CD14-positive monocyte (primary cell): ENCODE results near the gene PIK3AP1. TPM values are rescaled to one million over a fixed set of nuclear protein-coding genes. Genes with fewer than 3 reads are reported as not detected.
A peak's percentile ranks its signal among the peaks of the same experiment; 100 is the strongest.

Experiments used
- DNase-seq, 3 donors: peaks; one replicate each; pipeline ENCODE4 v3.0.0-alpha.2; 2011 to 2022
- H2AFZ ChIP-seq: 2 replicates; pipeline ENCODE4 v1.6.0; 2012; ENCODE audit warnings: mild to moderate bottlenecking, low read depth, low read length, inconsistent platforms; ENCODE audit not compliant: insufficient read depth, poor library complexity, severe bottlenecking
- H3K27ac ChIP-seq, 2 donors: 1 replicate in 1 of 2; 2 replicates in 1 of 2; pipeline ENCODE4 v1.5.1; 2012 to 2013; ENCODE audit warnings: low read length in 2 of 2, control low read depth in 1 of 2, inconsistent platforms in 1 of 2, low read depth in 1 of 2, mild to moderate bottlenecking in 1 of 2
- H3K27me3 ChIP-seq, 2 donors: one replicate each; pipeline versions ENCODE4 v1.6.0 to v1.6.1; 2011 to 2013; ENCODE audit warnings: low read length in 2 of 2; ENCODE audit not compliant: control insufficient read depth in 2 of 2, insufficient read depth in 2 of 2
- H3K36me3 ChIP-seq, 2 donors: replicated peaks in 1 of 2; 1 replicate in 1 of 2; 2 replicates in 1 of 2; pipeline versions ENCODE4 v1.5.1 to v1.6.1; 2012 to 2013; ENCODE audit warnings: low read length in 2 of 2, control low read depth in 1 of 2, inconsistent platforms in 1 of 2, mild to moderate bottlenecking in 1 of 2; ENCODE audit not compliant: insufficient read depth in 2 of 2, control insufficient read depth in 1 of 2
- H3K4me1 ChIP-seq, 2 donors: 1 replicate in 1 of 2; 2 replicates in 1 of 2; pipeline versions ENCODE4 v1.5.1 to v1.6.1; 2012 to 2013; ENCODE audit warnings: low read length in 2 of 2, control low read depth in 1 of 2, inconsistent platforms in 1 of 2, mild to moderate bottlenecking in 1 of 2, moderate library complexity in 1 of 2; ENCODE audit not compliant: insufficient read depth in 2 of 2, control insufficient read depth in 1 of 2
- H3K4me2 ChIP-seq: replicated peaks from 2 replicates; pipeline ENCODE3; 2012; ENCODE audit warnings: low read length, moderate library complexity, mild to moderate bottlenecking; ENCODE audit not compliant: poor library complexity, severe bottlenecking; ENCODE audit errors: extremely low read depth
- H3K4me3 ChIP-seq, 3 experiments: fragments of 200-600 bp in 1 of 3; sonication (generic) in 1 of 3; replicated peaks in 1 of 3; 1 replicate in 2 of 3; 2 replicates in 1 of 3; pipeline ENCODE4 v1.5.1; 2011 to 2013; ENCODE audit warnings: low read length in 3 of 3, mild to moderate bottlenecking in 3 of 3, control low read depth in 2 of 3, low read depth in 2 of 3, inconsistent platforms in 1 of 3, moderate library complexity in 1 of 3
- H3K79me2 ChIP-seq: 2 replicates; pipeline ENCODE4 v1.6.0; 2012; ENCODE audit warnings: mild to moderate bottlenecking, control low read depth, inconsistent platforms, low read length, moderate library complexity; ENCODE audit not compliant: insufficient read depth
- H3K9ac ChIP-seq: 2 replicates; pipeline ENCODE4 v1.6.0; 2017; ENCODE audit warnings: low read length, mild to moderate bottlenecking; ENCODE audit not compliant: insufficient read depth, poor library complexity, severe bottlenecking
- H3K9me3 ChIP-seq, 2 donors: replicated peaks in 1 of 2; 1 replicate in 1 of 2; 2 replicates in 1 of 2; pipeline versions ENCODE4 v1.5.1 to v1.6.1; 2012 to 2013; ENCODE audit warnings: low read length in 2 of 2, control low read depth in 1 of 2; ENCODE audit not compliant: control insufficient read depth in 1 of 2, insufficient read depth in 1 of 2
- H4K20me1 ChIP-seq: 2 replicates; pipeline ENCODE4 v1.6.0; 2012; ENCODE audit warnings: mild to moderate bottlenecking, low read length, control low read depth, moderate library complexity; ENCODE audit not compliant: insufficient read depth
- H3K27ac Mint-ChIP-seq, 7 donors: one replicate each; pipeline ENCODE4 v1.8.0; 2020; ENCODE audit warnings: mild to moderate bottlenecking in 7 of 7, mixed read lengths in 7 of 7, moderate library complexity in 6 of 7, inconsistent platforms in 2 of 7
- H3K27me3 Mint-ChIP-seq, 3 donors: one replicate each; pipeline ENCODE4 v1.8.0; 2021 to 2022; ENCODE audit warnings: low read depth in 3 of 3, mild to moderate bottlenecking in 3 of 3, mixed read lengths in 3 of 3, moderate library complexity in 3 of 3, inconsistent platforms in 1 of 3
- H3K36me3 Mint-ChIP-seq, 2 donors: one replicate each; pipeline ENCODE4 v1.8.0; 2020; ENCODE audit warnings: mixed read lengths in 2 of 2, inconsistent platforms in 1 of 2, mild to moderate bottlenecking in 1 of 2
- H3K4me1 Mint-ChIP-seq: one replicate; pipeline ENCODE4 v1.8.0; 2020; ENCODE audit warnings: mild to moderate bottlenecking, mixed read lengths
- H3K4me3 Mint-ChIP-seq, 2 donors: one replicate each; pipeline ENCODE4 v1.8.0; 2020; ENCODE audit warnings: mild to moderate bottlenecking in 2 of 2, mixed read lengths in 2 of 2, moderate library complexity in 1 of 2
- H3K9me3 Mint-ChIP-seq, 7 donors: one replicate each; pipeline ENCODE4 v1.8.0; 2020 to 2022; ENCODE audit warnings: mixed read lengths in 7 of 7, mild to moderate bottlenecking in 6 of 7, moderate library complexity in 6 of 7, inconsistent platforms in 2 of 7
- WGBS: methylation state at CpG from one replicate; pipeline ENCODE4 v1.1.5; 2013; ENCODE audit warnings: missing lambda C conversion rate; ENCODE audit not compliant: insufficient coverage; 5-methylcytosine and 5-hydroxymethylcytosine counted together
- intact Hi-C, 2 donors: fragments of 100-400 bp; cut with micrococcal nuclease; formaldehyde crosslinking; loops; one replicate each; pipeline versions ENCODE4 v1.15.0 to v1.15.1; 2023
- polyA plus RNA-seq, 3 donors: library from polyadenylated mRNA; depleted of rRNA in 1 of 3; unstranded in 2 of 3; stranded (reverse) in 1 of 3; fragments of 300-500 nt in 2 of 3; fragments of >200 nt in 1 of 3; fragmentation: Illumina TruSeq in 2 of 3; gene quantifications; 1 replicate in 2 of 3; 2 replicates in 1 of 3; pipeline ENCODE4 v1.2.3, GENCODE V29; 2012 to 2021
- TF ChIP-seq, protein P1 (sequence below): fragments of 200-600 bp; IDR thresholded peaks from one replicate; pipeline ENCODE4 v1.8.0; 2022; ENCODE audit warnings: antibody characterized with exemption, mild to moderate bottlenecking

Gene PIK3AP1
- polyA plus RNA-seq, 3 donors = 95.5 to 157 (median 112) TPM

DNA sequence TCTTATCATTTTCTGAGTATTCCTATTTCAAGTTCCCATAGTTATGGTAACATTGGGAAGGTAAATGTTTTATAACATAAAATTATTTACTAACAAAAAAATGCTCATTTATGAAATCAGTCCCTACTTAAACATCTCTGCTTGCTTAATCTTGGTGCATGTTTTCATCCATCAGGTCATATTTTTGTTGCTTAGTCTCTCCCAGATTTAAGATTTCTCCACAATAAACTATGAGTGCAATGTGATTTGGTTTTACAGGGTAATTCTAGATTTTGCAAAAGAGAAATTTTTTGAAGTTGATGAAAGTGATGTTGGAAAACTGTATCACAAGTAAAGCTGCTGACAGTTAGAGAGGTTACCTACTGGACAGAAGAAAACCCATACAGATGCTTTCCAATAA, 28.6 kb downstream of the PIK3AP1 start:
- intact Hi-C loops = loop anchor here in 1 of 2 donors (5.0 kb wide), 1 partner anchor 34 kb away; no protein-coding TSS in a partner anchor
- H3K4me1 ChIP-seq = peaks cover 44 to 59% of the 10 kb centered on the region in 2 donors
- peaks cover 93% of the 10 kb centered on the region for H4K20me1 ChIP-seq

DNA sequence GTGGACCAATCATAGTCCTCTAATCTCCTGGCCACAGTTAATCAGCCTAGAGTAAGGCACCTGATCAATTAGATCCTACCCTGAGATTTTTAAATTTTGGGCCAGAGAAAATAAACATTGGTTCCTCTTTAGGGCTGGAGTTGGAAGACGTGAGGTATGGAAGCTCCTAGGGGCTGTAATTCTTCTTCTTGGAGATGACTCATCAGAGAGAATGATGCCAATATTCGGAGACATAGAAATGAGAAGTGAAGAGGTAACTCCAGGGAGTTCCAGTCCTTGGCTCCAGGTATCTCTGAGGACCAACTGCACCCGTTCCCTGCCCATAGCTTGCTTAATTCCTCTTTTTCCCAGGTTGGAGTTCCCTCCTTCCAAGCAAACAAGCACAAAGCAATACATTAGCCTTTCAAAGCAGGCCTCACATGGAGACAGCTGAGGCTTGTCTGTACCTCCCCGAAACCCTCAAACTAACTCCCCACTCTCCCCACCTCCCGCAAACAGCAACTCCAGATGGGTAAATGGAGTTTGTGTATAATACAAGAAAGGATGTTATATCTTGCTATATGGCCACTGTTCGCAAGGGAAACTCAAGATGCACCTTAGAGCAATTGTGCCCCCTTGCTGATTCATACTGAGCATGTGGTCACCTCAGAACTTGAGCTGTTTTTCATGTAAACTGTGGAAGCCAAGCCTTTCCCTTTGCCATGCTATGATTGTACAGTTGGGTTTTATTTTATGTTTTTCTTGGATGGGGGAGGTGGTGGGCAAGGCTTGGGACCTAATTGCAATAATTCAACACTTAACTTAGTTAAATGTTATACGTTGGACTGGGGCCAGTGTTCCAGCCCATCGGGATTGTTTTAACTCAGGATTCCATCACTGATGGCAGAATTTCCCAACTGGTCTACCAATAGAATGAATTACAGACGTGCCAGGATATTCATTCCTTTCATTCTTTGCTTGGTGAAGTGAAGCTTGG, 29.3 kb downstream of the PIK3AP1 start:
- no peak overlapping the region for H2AFZ ChIP-seq
- DNase-seq = peak; percentile 35 to 81 (median 67)
- H3K36me3 Mint-ChIP-seq = peaks cover 35 to 38% of the 10 kb centered on the region in 2 donors
- H3K79me2 ChIP-seq = peaks cover 97% of the 10 kb centered on the region
- peaks cover 91% of the 10 kb centered on the region for H4K20me1 ChIP-seq
- H3K4me3 Mint-ChIP-seq = no peak overlapping the region
- no peak overlapping the region for H3K4me2 ChIP-seq
- H3K27me3 Mint-ChIP-seq = peaks cover 0 to 1% (median 0%) of the 10 kb centered on the region in 3 donors
- no peaks in the 10 kb centered on the region for H3K9me3 ChIP-seq
- H3K4me3 ChIP-seq = no peak overlapping the region
- peaks cover 67% of the 10 kb centered on the region for H3K4me1 Mint-ChIP-seq
- no peaks in the 10 kb centered on the region for H3K27me3 ChIP-seq
- H3K36me3 ChIP-seq = peaks cover 0 to 7% of the 10 kb centered on the region in 2 donors
- TF ChIP-seq, protein P1, sequence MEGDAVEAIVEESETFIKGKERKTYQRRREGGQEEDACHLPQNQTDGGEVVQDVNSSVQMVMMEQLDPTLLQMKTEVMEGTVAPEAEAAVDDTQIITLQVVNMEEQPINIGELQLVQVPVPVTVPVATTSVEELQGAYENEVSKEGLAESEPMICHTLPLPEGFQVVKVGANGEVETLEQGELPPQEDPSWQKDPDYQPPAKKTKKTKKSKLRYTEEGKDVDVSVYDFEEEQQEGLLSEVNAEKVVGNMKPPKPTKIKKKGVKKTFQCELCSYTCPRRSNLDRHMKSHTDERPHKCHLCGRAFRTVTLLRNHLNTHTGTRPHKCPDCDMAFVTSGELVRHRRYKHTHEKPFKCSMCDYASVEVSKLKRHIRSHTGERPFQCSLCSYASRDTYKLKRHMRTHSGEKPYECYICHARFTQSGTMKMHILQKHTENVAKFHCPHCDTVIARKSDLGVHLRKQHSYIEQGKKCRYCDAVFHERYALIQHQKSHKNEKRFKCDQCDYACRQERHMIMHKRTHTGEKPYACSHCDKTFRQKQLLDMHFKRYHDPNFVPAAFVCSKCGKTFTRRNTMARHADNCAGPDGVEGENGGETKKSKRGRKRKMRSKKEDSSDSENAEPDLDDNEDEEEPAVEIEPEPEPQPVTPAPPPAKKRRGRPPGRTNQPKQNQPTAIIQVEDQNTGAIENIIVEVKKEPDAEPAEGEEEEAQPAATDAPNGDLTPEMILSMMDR = no peak
- H3K9me3 Mint-ChIP-seq = peaks cover 0 to 4% (median 0%) of the 10 kb centered on the region in 7 donors
- intact Hi-C loops = loop anchor here in 1 of 2 donors (5.0 kb wide), 1 partner anchor 34 kb away; no protein-coding TSS in a partner anchor
- WGBS = 55% methylated on average over 1 of the region's 9 CpGs
- peak overlapping the region; percentile 19 to 91 (median 85) for H3K27ac Mint-ChIP-seq
- H3K4me1 ChIP-seq = peaks cover 51 to 63% of the 10 kb centered on the region in 2 donors
- peak overlapping the region in 1 of 2 donors; percentile 68 for H3K27ac ChIP-seq
- no peak overlapping the region for H3K9ac ChIP-seq

More for the DNA sequence above, 28.6 kb downstream of the PIK3AP1 start:
- Histone ChIP-seq H3K36me3 (peaks cover 0 to 11% of the 10 kb centered on the region in 2 donors), H3K9ac (no peak overlapping the region), H3K9me3 (no peaks in the 10 kb centered on the region), H3K27ac (peak overlapping the region in 1 of 2 donors; percentile 68), H3K79me2 (peaks cover 97% of the 10 kb centered on the region), H3K4me3 (no peak overlapping the region), H3K4me2 (no peak overlapping the region), H2AFZ (no peak overlapping the region), H3K27me3 (no peaks in the 10 kb centered on the region)
- no peak for DNase-seq
- Mint-ChIP-seq H3K4me1 (peaks cover 65% of the 10 kb centered on the region), H3K9me3 (peaks cover 0 to 4% (median 0%) of the 10 kb centered on the region in 7 donors), H3K27me3 (peaks cover 0 to 1% (median 0%) of the 10 kb centered on the region in 3 donors), H3K4me3 (no peak overlapping the region), H3K36me3 (peaks cover 35 to 37% of the 10 kb centered on the region in 2 donors), H3K27ac (peak overlapping the region in 1 of 7 donors; percentile 14)
- TF ChIP-seq, protein P1 = no peak
